ENCODE results near the gene CIART. TPM values are rescaled to one million over a fixed set of nuclear protein-coding genes. Genes with fewer than 3 reads are reported as not detected.
"Not testable (repeated sequence)": the region's sequence is repeated elsewhere in the genome, so short reads cannot be mapped to it uniquely, and the experiment has no call there.

CIART gene
- 1 to 10 TPM in 1 of 2 donors, under 1 TPM in 1; 0.95 to 1.3 TPM for total RNA-seq
- long read RNA-seq = 0 reads

- intact Hi-C loops (cut with DNase I, micrococcal nuclease) = no loop called here
- DNase-seq (peak; percentile 75 to 95), ATAC-seq (peak; percentile 75)
Measured at GRCh38 chr1:150281758-150282557, at the start of gene CIART. CIART (plus strand) TSS chr1:150282554; CDS start chr1:150283268, 714 bp downstream.

- ATAC-seq; DNase-seq; intact Hi-C loops (cut with DNase I, micrococcal nuclease): not testable (repeated sequence)
Measured at GRCh38 chr1:150232921-150233320, 49.4 kb upstream of the CIART start.

DNA sequence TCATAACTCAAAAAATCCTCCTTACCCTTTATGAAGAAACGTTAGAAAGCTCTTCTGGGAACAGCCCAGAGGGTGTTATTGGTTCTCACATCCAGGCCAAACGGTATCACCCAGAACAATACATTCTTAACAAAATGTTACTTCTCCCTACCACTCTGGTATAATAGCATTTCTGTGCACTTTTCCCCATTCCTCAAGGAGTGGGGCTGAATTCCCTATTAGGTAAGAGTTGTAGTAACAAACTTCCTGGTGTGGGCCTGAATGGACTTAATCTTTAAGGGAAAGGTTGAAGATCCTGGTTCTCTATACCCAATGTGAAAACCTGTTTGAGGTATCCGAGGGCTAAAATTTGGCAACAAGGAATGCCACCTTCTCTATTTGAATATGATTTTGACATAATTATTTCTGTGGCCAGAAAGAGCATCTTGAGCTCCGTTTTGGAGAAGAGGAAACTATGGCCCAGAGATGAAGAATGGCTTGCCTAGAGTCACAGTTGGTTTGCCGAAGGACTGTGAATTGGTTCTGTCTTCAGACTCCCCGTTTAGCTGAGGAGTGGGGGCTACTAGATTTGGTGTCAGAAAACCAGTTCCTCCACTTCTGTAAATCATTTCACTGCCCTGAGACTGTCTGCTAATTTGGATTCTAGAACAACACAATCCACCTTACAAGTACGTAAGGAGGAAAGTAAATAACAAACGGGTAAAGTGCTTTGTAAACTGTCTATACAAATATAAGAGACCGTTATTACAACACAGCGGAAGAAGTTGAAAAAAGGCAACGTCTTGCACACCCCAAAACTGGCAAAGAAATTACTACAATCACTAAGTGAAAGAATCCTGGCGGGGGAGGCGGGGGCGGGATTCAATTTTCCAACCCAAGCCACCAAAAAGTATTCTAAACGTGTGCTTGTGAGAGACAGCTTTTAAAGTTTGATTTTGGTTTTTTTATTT is 48.7 kb upstream of the CIART start:
- ATAC-seq (peak; percentile 22), DNase-seq (no peak)
- intact Hi-C loops (cut with DNase I, micrococcal nuclease) = no loop called here

GRCh38 chr1:150234309-150234565 is 48.1 kb upstream of the CIART start:
- DNase-seq (no peak), ATAC-seq (no peak)
- intact Hi-C loops (cut with DNase I, micrococcal nuclease) = no loop called here

- peak; percentile 38 for ATAC-seq
- intact Hi-C loops (cut with DNase I, micrococcal nuclease) = no loop called here
- peak; percentile 84 to 85 for DNase-seq
Measured at GRCh38 chr1:150234566-150235293, 47.6 kb upstream of the CIART start.

GRCh38 chr1:150235294-150235851 is 47.0 kb upstream of the CIART start:
- ATAC-seq (peak; percentile 12), DNase-seq (peak in 1 of 2 donors; percentile 43)

GRCh38 chr1:150235852-150236613 is 46.3 kb upstream of the CIART start, which contains the start of gene ANP32E:
ANP32E (minus strand) TSS chr1:150236112; CDS start chr1:150235786, 326 bp downstream.
- ATAC-seq (peak; percentile 94), DNase-seq (peak; percentile 92 to 97)
- intact Hi-C loops (cut with DNase I, micrococcal nuclease) = no loop called here

More at GRCh38 chr1:150235294-150235851, 47.0 kb upstream of the CIART start:
- intact Hi-C loops (cut with DNase I, micrococcal nuclease) = no loop called here

- ATAC-seq = no peak
- intact Hi-C loops (cut with DNase I, micrococcal nuclease) = no loop called here
- DNase-seq = no peak
Measured at GRCh38 chr1:150236614-150237100, 45.7 kb upstream of the CIART start.

DNA sequence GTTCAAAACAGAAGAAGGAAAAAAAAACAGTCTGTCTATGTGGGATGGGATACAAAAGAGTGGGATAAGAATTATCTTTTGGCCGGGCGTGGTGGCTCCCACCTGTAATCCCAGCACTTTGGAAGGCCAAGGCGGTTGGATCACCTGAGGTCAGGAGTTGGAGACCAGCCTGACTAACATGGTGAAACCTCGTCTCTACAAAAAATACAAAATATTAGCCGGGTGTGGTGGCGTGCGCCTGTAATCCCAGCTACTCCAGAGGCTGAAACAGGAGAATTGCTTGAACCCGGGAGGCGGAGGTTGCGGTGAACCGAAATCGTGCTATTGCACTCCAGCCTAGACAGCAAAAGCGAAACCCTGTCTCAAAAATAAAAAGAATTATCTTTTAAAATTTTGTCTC is 45.2 kb upstream of the CIART start:
- ATAC-seq; DNase-seq; intact Hi-C loops (cut with DNase I, micrococcal nuclease): not testable (repeated sequence)

- DNase-seq = no peak
- intact Hi-C loops (cut with DNase I, micrococcal nuclease) = no loop called here
- ATAC-seq = no peak
Measured at GRCh38 chr1:150237746-150238145, 44.6 kb upstream of the CIART start.

GRCh38 chr1:150243003-150243402 is 39.4 kb upstream of the CIART start:
- intact Hi-C loops (cut with DNase I, micrococcal nuclease) = no loop called here
- ATAC-seq (no peak), DNase-seq (no peak)

GRCh38 chr1:150249936-150250335 is 32.4 kb upstream of the CIART start:
- DNase-seq (no peak), ATAC-seq (no peak)
- intact Hi-C loops (cut with DNase I, micrococcal nuclease) = no loop called here

DNA sequence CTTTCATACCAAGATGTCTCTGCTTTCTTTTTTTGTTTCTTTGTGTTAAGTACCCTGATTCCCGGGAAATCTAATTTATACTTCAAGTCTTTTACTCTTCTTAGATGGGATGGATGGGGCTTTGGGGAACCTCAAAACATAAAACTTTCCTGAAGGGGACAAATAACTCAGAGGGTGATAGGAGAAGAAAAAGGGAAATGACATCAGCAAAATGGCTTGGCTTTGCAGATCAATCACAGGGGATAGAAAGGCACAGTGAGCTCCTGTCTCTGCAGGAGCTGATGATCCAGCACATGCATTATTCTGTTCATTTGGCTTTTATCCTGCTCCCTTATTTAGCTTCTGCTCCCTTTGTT is 26.2 kb upstream of the CIART start:
- no peak for DNase-seq
- intact Hi-C loops (cut with DNase I, micrococcal nuclease) = no loop called here
- ATAC-seq = no peak

DNA sequence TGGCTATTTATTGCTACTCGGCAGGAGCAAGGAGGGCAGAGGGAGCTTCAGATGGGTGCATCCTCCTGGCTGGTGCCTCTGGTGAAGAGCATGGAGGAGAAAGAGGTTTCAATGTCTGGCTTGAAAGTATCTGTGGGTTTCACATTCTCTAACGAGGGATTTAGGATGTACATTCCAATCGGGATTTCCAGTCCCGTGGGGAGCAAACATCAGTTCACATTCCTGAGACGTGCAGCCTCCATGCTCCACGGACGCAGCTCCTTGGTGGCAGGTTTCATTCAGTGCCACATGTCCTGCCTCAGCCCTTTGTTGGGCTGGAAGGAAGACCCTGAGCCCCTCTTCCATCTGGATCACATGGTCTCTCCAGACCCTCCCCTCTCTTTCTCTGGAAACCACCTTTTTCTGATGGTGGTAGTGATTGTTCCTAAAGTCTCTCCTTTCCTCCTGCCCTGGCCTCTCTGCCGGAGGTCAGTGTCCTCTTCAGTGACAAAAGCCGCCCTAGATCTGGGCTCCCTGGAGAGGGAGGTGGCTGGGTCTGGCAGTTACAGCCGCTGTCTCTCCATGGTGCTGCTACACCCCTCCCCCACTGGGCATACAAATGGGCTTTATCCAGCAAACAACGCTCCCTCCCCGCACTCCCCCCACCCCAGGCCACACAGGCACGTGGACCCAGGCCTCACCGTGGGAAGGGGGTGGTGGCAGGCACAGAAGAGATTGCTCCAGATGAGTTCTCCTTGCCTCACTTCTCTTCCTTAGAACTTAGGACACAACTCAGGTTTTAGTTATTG is 25.6 kb upstream of the CIART start:
- ATAC-seq (no peak), DNase-seq (no peak)
- intact Hi-C loops (cut with DNase I, micrococcal nuclease) = no loop called here

DNA sequence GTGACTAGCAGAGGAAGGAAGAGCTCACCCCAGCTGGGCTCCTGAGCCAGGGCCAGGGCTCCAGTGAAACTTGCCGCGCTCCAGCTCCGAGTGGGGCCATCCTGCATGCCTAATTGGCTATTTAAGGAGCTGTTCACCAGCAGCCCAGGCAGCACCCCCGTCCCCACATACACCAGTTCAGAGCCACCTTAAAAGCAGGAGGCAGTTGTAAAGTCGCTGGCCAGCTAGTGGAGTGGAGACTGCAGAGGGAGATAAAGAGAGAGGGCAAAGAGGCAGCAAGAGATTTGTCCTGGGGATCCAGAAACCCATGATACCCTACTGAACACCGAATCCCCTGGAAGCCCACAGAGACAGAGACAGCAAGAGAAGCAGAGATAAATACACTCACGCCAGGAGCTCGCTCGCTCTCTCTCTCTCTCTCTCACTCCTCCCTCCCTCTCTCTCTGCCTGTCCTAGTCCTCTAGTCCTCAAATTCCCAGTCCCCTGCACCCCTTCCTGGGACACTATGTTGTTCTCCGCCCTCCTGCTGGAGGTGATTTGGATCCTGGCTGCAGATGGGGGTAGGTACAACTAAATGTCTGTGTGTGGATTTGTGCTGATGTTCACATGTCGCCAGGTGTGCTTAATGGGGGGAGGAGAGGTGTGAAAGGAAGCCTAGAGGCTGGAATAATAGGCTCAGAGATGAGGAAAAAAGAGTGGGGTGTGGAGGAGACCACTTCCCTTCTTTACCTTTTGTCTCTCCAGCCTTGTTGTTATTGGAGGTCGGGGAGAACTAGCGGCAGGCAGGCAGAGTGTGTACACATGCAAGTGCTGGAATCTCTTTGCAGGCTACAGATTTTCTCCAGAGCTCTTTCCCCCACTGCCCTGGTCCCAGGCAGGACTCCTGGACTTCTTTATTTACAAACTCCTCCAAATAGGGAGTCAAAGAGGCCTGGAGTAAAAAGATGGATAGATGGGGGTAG is 24.4 kb upstream of the CIART start, which contains the start of gene CA14:
TSS of gene CA14 (plus strand) at position 151 of the 962 bp plus-strand sequence. CDS start at position 506, 355 bp downstream.
- no peak for ATAC-seq
- intact Hi-C loops (cut with DNase I, micrococcal nuclease) = no loop called here

GRCh38 chr1:150259217-150259616 is 23.1 kb upstream of the CIART start:
- intact Hi-C loops (cut with DNase I, micrococcal nuclease) = no loop called here
- no peak for ATAC-seq
- no peak for DNase-seq

More for the DNA sequence above, 24.4 kb upstream of the CIART start, which contains the start of gene CA14:
- DNase-seq = no peak
